Osteoblast (primary cell): ENCODE measurements around the gene WEE2. TPM values are rescaled to one million over a fixed set of nuclear protein-coding genes. Genes with fewer than 3 reads are reported as not detected.

Experiments
- DNase-seq: peaks from one replicate; pipeline ENCODE4 v3.0.0; 2011; ENCODE audit warnings: low spot score, mixed read lengths; ENCODE audit not compliant: insufficient read length; ENCODE audit errors: missing footprints
- H2AFZ ChIP-seq: 2 replicates; pipeline ENCODE4 v1.6.0; 2011; ENCODE audit warnings: mild to moderate bottlenecking, low read length
- H3K27ac ChIP-seq: 2 replicates; pipeline ENCODE4 v1.5.1; 2011; ENCODE audit warnings: mild to moderate bottlenecking, low read depth, low read length, moderate library complexity
- H3K27me3 ChIP-seq: 2 replicates; pipeline ENCODE4 v1.6.0; 2012; ENCODE audit warnings: mild to moderate bottlenecking, control low read depth, inconsistent platforms, low read length, moderate library complexity; ENCODE audit not compliant: insufficient read depth
- H3K36me3 ChIP-seq: 2 replicates; pipeline ENCODE4 v1.5.1; 2011; ENCODE audit warnings: mild to moderate bottlenecking, low read length, control low read depth, moderate library complexity; ENCODE audit not compliant: insufficient read depth
- H3K4me1 ChIP-seq: 2 replicates; pipeline ENCODE4 v1.5.1; 2011; ENCODE audit warnings: mild to moderate bottlenecking, low read length, control low read depth, moderate library complexity; ENCODE audit not compliant: insufficient read depth
- H3K4me2 ChIP-seq: 2 replicates; pipeline ENCODE4 v1.6.0; 2011; ENCODE audit warnings: mild to moderate bottlenecking, low read length; ENCODE audit not compliant: insufficient read depth
- H3K4me3 ChIP-seq: fragments of 200-600 bp; sonication (generic); 3 replicates; pipeline ENCODE4 v1.5.1; 2012; ENCODE audit warnings: mild to moderate bottlenecking, low read length, inconsistent platforms; ENCODE audit not compliant: insufficient read depth
- H3K79me2 ChIP-seq: 2 replicates; pipeline ENCODE4 v1.6.0; 2012; ENCODE audit warnings: mild to moderate bottlenecking, low read length, control low read depth, inconsistent platforms; ENCODE audit not compliant: insufficient read depth
- H3K9me3 ChIP-seq: 2 replicates; pipeline ENCODE4 v1.5.1; 2011; ENCODE audit warnings: low read depth, low read length, control low read depth
- H4K20me1 ChIP-seq: 2 replicates; pipeline ENCODE4 v1.6.0; 2012; ENCODE audit warnings: mild to moderate bottlenecking, low read length, control low read depth; ENCODE audit not compliant: insufficient read depth
- total RNA-seq: library from RNA; depleted of rRNA; stranded (reverse); fragments of >200 nt; gene quantifications from 2 replicates; pipeline ENCODE4 v1.2.3, GENCODE V29; 2012
- TF ChIP-seq, protein P1 (sequence below): IDR thresholded peaks from 2 replicates; pipeline ENCODE4 v1.5.1; 2011; ENCODE audit warnings: mild to moderate bottlenecking, low read depth, low read length, moderate library complexity; ENCODE audit errors: extremely low read depth

WEE2 gene
- total RNA-seq, 1 donor, result not detected

DNA sequence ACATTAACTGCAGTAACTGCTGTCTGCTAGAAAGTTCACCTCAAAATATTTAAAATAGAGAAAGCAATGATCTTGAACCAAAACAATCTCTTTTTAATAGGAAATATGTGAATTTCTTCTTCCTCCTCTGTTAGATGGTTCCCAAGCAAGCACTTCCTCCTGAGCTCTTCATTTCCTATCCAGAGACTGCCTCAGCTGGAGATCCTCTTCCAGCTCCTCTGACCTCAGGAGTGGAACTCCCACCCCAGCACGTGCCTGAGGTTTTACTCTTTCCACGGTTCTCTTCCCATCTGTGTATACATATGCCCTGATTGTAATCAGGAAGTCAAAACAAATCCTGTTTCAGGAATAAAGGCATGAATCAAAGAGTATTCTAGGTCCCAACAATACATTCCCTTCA lies 11.8 kb upstream of the WEE2 start:
- TF ChIP-seq, protein P1, sequence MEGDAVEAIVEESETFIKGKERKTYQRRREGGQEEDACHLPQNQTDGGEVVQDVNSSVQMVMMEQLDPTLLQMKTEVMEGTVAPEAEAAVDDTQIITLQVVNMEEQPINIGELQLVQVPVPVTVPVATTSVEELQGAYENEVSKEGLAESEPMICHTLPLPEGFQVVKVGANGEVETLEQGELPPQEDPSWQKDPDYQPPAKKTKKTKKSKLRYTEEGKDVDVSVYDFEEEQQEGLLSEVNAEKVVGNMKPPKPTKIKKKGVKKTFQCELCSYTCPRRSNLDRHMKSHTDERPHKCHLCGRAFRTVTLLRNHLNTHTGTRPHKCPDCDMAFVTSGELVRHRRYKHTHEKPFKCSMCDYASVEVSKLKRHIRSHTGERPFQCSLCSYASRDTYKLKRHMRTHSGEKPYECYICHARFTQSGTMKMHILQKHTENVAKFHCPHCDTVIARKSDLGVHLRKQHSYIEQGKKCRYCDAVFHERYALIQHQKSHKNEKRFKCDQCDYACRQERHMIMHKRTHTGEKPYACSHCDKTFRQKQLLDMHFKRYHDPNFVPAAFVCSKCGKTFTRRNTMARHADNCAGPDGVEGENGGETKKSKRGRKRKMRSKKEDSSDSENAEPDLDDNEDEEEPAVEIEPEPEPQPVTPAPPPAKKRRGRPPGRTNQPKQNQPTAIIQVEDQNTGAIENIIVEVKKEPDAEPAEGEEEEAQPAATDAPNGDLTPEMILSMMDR, result no peak
- peaks cover 8% of the 10 kb centered on the region for H3K79me2 ChIP-seq

DNA sequence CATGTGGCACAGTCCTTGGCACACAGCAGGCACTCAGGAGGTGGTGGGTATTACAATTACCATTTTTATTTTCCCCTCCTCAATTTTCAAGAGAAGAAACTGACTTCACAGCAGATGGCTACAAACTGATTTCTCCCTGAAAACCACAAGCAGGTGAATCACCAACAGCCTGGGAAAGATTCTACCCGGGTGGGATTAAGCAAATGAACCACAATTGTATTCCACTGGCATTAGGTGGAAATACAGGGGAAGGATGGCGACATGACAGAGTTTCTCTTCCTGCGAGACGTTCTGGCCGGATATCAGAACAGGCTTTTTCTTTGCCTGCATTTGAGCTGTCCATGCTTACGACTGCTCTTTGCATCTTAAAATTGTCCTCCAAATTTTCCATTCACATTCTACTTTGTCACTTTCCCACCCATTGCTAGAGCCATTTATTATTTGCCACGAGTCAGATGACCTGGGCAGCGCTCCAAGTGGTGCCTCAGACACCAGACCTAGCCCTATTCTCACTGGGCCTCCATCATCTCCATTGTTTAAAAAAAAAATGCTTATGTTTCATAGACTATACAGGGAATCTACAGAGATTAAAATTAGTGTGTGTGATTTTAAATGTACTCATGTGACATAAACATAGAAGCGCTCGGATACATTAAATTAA lies 10.8 kb upstream of the WEE2 start:
- H4K20me1 ChIP-seq, result peaks cover 28% of the 10 kb centered on the region
- H3K4me1 ChIP-seq, result peaks cover 16% of the 10 kb centered on the region
- no peak overlapping the region for H2AFZ ChIP-seq
- no peaks in the 10 kb centered on the region for H3K9me3 ChIP-seq
- no peaks in the 10 kb centered on the region for H3K36me3 ChIP-seq
- no peak for DNase-seq
- no peak overlapping the region for H3K4me2 ChIP-seq
- H3K79me2 ChIP-seq, result peaks cover 8% of the 10 kb centered on the region
- H3K27me3 ChIP-seq, result no peaks in the 10 kb centered on the region
- no peak overlapping the region for H3K27ac ChIP-seq
- TF ChIP-seq, protein P1, result no peak
- H3K4me3 ChIP-seq, result no peak overlapping the region

More for the DNA sequence above, 11.8 kb upstream of the WEE2 start:
- H3K36me3 ChIP-seq, result no peaks in the 10 kb centered on the region
- no peaks in the 10 kb centered on the region for H3K9me3 ChIP-seq
- peaks cover 31% of the 10 kb centered on the region for H4K20me1 ChIP-seq
- H3K4me3 ChIP-seq, result no peak overlapping the region
- no peaks in the 10 kb centered on the region for H3K27me3 ChIP-seq
- peaks cover 14% of the 10 kb centered on the region for H3K4me1 ChIP-seq
- H2AFZ ChIP-seq, result no peak overlapping the region
- DNase-seq, result no peak
- H3K27ac ChIP-seq, result no peak overlapping the region
- H3K4me2 ChIP-seq, result no peak overlapping the region

GRCh38 chr7:141698247-141699015 lies 9.7 kb upstream of the WEE2 start:
- DNase-seq, result no peak
- Histone ChIP-seq H4K20me1 (peaks cover 25% of the 10 kb centered on the region), H3K9me3 (no peaks in the 10 kb centered on the region), H2AFZ (no peak overlapping the region), H3K4me3 (no peak overlapping the region), H3K4me1 (peaks cover 19% of the 10 kb centered on the region), H3K4me2 (no peak overlapping the region), H3K36me3 (no peaks in the 10 kb centered on the region), H3K27ac (no peak overlapping the region), H3K79me2 (peaks cover 6% of the 10 kb centered on the region), H3K27me3 (no peaks in the 10 kb centered on the region)
- TF ChIP-seq, protein P1, result no peak

- no peak overlapping the region for H3K27ac ChIP-seq
- H3K4me1 ChIP-seq, result peaks cover 21% of the 10 kb centered on the region
- no peaks in the 10 kb centered on the region for H3K27me3 ChIP-seq
- peak; percentile 50 for DNase-seq
- no peak overlapping the region for H3K4me3 ChIP-seq
- peaks cover 21% of the 10 kb centered on the region for H4K20me1 ChIP-seq
- no peaks in the 10 kb centered on the region for H3K9me3 ChIP-seq
- TF ChIP-seq, protein P1, result no peak
- no peaks in the 10 kb centered on the region for H3K36me3 ChIP-seq
- H2AFZ ChIP-seq, result no peak overlapping the region
- peaks cover 3% of the 10 kb centered on the region for H3K79me2 ChIP-seq
- H3K4me2 ChIP-seq, result no peak overlapping the region
These were observed 8.3 kb upstream of the WEE2 start for GRCh38 chr7:141699860-141700259.
